Stimulated activated CD4-positive, alpha-beta T cell treated with anti-CD3 and anti-CD28 coated beads, Interleukin-15, amount 100 ng/mL, for 1 hour (primary cell): ENCODE measurements around the gene PCLO.
"Not testable (repeated sequence)": the region's sequence is repeated elsewhere in the genome, so short reads cannot be mapped to it uniquely, and the experiment has no call there.

Experiments
- DNase-seq, 2 donors: peaks; one replicate each; pipeline ENCODE4 v3.0.0-alpha.2; 2020; ENCODE audit warnings: low read depth in 1 of 2, low spot score in 1 of 2

PCLO gene

DNA sequence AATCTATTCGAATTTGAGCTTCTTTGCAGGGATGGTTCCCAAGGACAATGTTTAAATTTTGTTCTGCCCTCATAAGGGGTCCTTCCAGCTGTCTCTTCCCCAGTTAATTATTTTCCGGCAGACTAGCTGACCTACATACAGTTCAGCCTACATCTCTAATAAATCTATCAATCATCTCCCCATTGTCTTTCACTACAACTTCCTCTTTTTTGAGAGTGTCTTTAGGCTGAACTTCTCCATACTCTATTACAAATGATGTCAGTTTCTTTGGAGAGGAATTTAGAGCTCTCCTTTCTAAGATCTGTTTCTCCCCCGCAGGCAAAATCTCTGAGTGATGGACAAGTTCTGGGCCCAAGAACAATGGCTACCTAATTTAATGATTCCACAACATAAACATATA, 122.2 kb downstream of the PCLO start:
- DNase-seq, result no peak

GRCh38 chr7:83038787-83039186, 123.9 kb downstream of the PCLO start:
- DNase-seq, result no peak

- DNase-seq, result no peak
Observed at GRCh38 chr7:83036721-83037380, 125.8 kb downstream of the PCLO start.

- no peak for DNase-seq
Observed at GRCh38 chr7:83036130-83036529, 126.6 kb downstream of the PCLO start.

- DNase-seq, result no peak
Observed at GRCh38 chr7:83032195-83032594, 130.5 kb downstream of the PCLO start.

DNA sequence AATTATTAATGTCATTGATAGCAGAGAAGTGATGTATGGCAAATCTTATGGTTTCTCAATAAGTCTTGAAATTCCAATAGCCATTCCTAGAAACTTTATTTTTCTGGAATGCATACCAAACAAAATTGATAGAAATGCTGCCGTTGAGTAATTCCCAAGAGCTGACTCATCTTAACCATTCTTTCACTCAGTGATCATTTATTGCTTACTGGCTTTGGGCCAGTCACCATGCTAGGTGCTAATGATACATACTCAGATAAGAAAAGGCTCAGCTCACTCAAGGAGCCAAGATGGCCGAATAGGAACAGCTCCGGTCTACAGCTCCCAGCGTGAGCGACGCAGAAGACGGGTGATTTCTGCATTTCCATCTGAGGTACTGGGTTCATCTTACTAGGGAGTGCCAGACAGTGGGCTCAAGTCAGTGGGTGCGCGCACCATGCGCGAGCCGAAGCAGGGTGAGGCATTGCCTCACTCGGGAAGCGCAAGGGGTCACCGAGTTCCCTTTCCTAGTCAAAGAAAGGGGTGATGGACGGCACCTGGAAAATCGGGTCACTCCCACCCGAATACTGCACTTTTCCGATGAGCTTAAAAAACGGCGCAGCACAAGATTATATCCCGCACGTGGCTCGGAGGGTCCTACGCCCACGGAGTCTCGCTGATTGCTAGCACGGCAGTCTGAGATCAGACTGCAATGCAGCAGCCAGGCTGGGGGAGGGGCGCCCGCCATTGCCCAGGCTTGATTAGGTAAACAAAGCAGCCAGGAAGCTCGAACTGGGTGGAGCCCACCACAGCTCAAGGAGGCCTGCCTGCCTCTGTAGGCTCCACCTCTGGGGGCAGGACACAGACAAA, 138.6 kb downstream of the PCLO start:
- DNase-seq, result not testable (repeated sequence)

DNA sequence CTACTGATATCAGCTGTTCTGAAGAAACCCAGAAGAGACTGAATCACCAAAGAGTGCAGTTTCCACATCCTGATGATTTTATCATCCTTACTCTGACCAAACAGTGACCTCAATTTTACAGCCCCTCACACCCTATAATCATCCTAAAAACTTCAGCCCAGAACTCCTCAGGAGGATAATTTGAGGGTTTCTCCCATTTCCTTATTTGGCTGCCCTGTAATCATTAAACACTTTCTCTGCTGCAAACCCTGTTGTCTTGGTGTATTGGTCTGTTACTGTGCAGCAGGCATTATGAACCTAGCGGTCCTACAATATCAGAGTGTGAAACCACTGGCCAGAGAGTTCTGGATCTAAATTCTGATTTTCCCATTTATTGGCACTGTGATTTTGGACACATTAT, 141.7 kb downstream of the PCLO start:
- no peak for DNase-seq

- DNase-seq, result no peak
Observed at GRCh38 chr7:83020161-83020560, 142.5 kb downstream of the PCLO start.

GRCh38 chr7:83015916-83016315, 146.8 kb downstream of the PCLO start:
- DNase-seq, result no peak

DNA sequence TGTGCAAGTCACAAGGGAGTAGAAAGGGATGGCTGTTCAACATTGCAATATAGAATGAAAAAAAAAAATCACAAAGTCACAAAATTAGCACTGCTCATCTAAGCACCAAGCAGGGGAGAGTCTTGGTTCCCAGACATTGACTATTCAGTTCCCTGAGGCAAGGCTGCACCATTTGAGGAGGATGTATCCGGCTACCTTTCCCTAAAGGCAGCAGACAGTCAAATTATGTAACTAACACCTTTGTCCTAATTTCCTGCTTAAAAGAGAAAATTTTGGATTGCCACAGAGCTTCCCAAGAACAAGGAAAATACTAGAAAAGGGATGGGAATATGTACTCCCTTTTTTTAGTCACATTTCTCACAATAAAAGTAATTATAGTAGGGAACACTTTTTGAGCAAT, 148.1 kb downstream of the PCLO start:
- DNase-seq, result no peak

- no peak for DNase-seq
Observed at GRCh38 chr7:83011954-83012353, 150.7 kb downstream of the PCLO start.

DNA sequence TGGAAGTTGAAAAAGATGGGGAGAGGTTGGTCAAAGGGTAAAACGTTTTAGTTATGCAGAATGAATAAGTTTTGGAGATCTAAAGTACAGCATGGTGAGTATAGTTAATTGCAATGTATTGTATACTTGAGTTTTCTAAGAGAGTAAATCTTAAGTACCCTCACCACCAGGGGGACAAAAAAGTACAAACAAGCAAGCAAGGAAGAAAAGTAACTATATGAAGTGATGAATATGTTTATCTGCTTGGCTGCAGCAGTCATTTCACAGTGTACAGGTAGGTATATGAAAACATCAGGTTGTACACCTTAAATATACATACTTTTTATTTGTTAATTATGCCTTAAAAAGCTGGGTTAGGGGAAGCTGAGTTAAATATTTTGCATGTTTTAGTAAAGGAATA, 157.3 kb downstream of the PCLO start:
- DNase-seq, result no peak

- no peak for DNase-seq
Observed at GRCh38 chr7:83001362-83002040, 161.2 kb downstream of the PCLO start.

GRCh38 chr7:82998436-82998835, 164.2 kb downstream of the PCLO start:
- DNase-seq, result no peak

- DNase-seq, result no peak
Observed at GRCh38 chr7:82985144-82985802, 177.4 kb downstream of the PCLO start.

GRCh38 chr7:82980130-82980788, 182.4 kb downstream of the PCLO start:
- no peak for DNase-seq

DNA sequence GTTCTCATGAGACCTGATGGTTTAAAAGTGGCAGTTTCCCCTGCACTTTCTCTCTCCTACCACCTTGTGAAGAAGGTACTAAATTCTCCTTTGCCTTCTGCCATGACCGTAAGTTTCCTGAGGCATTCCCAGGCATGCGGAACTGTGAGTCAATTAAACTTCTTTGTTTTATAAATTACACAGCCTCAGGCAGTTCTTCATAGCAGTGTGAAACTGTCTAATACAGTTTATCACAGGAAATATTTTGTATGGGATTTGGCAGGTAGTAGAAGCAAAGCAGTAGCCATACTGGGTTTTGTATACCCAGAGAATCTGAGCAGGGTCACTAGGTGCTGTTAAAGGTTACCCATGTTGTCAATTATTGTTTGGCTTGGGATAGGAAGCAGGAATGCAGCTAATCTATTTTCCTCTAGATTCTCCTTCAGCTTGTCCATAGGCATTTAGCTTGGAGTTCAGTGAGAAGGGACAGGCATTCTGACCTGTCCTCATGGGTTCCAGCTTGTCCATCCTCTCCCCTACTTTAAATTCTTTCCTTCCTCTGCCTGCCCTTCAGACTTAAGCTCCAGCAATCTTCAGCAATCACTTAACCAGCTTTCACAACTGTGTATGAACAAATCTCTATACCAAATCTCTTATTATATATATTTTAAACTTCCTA, 186.7 kb downstream of the PCLO start:
- DNase-seq, result no peak

GRCh38 chr7:82972135-82972534, 190.5 kb downstream of the PCLO start:
- no peak for DNase-seq

GRCh38 chr7:82965088-82966036, 197.3 kb downstream of the PCLO start:
- no peak for DNase-seq
